ENCODE results near the gene AGAP1. TPM values are rescaled to one million over a fixed set of nuclear protein-coding genes. Genes with fewer than 3 reads are reported as not detected.

Gene AGAP1
- total RNA-seq, 1 donor from 2014 or later = 33.7 TPM

- TF ChIP-seq CTCF (IDR thresholded peaks at IDR 0.05; ENCODE audit: insufficient read depth, low read length, poor library complexity, severe bottlenecking) = no peak
- H3K27me3 ChIP-seq (ENCODE audit: control insufficient read depth, insufficient read depth, low read length) = no peaks in the 10 kb centered on the region
- no peaks in the 10 kb centered on the region for H3K36me3 ChIP-seq (ENCODE audit: control insufficient read depth, insufficient read depth, low read length)
- no peak overlapping the region for H3K4me3 ChIP-seq (ENCODE audit: low read depth, low read length)
- DNase-seq (ENCODE audit: low read depth) = no peak
Measured at GRCh38 chr2:236001166-236001828, 507.5 kb downstream of the AGAP1 start.

- Histone ChIP-seq H3K27me3 (ENCODE audit: control insufficient read depth, insufficient read depth, low read length) (no peaks in the 10 kb centered on the region), H3K36me3 (ENCODE audit: control insufficient read depth, insufficient read depth, low read length) (no peaks in the 10 kb centered on the region), H3K4me3 (ENCODE audit: low read depth, low read length) (no peak overlapping the region)
- no peak for TF ChIP-seq CTCF (IDR thresholded peaks at IDR 0.05; ENCODE audit: insufficient read depth, low read length, poor library complexity, severe bottlenecking)
- DNase-seq (ENCODE audit: low read depth) = no peak
Measured at GRCh38 chr2:236001854-236002253, 508.0 kb downstream of the AGAP1 start.

- DNase-seq (ENCODE audit: low read depth) = no peak
- Histone ChIP-seq H3K27me3 (ENCODE audit: control insufficient read depth, insufficient read depth, low read length) (no peaks in the 10 kb centered on the region), H3K4me3 (ENCODE audit: low read depth, low read length) (no peak overlapping the region), H3K36me3 (ENCODE audit: control insufficient read depth, insufficient read depth, low read length) (no peaks in the 10 kb centered on the region)
- no peak for TF ChIP-seq CTCF (IDR thresholded peaks at IDR 0.05; ENCODE audit: insufficient read depth, low read length, poor library complexity, severe bottlenecking)
Measured at GRCh38 chr2:236008006-236008405, 514.2 kb downstream of the AGAP1 start.

GRCh38 chr2:236008857-236009256 lies 515.0 kb downstream of the AGAP1 start:
- TF ChIP-seq CTCF (IDR thresholded peaks at IDR 0.05; ENCODE audit: insufficient read depth, low read length, poor library complexity, severe bottlenecking) = no peak
- DNase-seq (ENCODE audit: low read depth) = no peak
- no peaks in the 10 kb centered on the region for H3K27me3 ChIP-seq (ENCODE audit: control insufficient read depth, insufficient read depth, low read length)
- H3K36me3 ChIP-seq (ENCODE audit: control insufficient read depth, insufficient read depth, low read length) = no peaks in the 10 kb centered on the region
- no peak overlapping the region for H3K4me3 ChIP-seq (ENCODE audit: low read depth, low read length)

GRCh38 chr2:236010920-236011685 lies 517.3 kb downstream of the AGAP1 start:
- no peak for DNase-seq (ENCODE audit: low read depth)
- no peak for TF ChIP-seq CTCF (IDR thresholded peaks at IDR 0.05; ENCODE audit: insufficient read depth, low read length, poor library complexity, severe bottlenecking)
- Histone ChIP-seq H3K27me3 (ENCODE audit: control insufficient read depth, insufficient read depth, low read length) (no peaks in the 10 kb centered on the region), H3K4me3 (ENCODE audit: low read depth, low read length) (no peak overlapping the region), H3K36me3 (ENCODE audit: control insufficient read depth, insufficient read depth, low read length) (no peaks in the 10 kb centered on the region)
